ENCODE measurements around the gene COL25A1.

GRCh38 chr4:109094056-109094455 lies 208.4 kb downstream of the COL25A1 start:
- TF ChIP-seq CTCF (IDR thresholded peaks at IDR 0.05) (no peak), POLR2A (IDR thresholded peaks at IDR 0.05) (no peak)

Data from heart left ventricle (tissue), 13 donors.